ENCODE data around the gene PRB3. TPM values are rescaled to one million over a fixed set of nuclear protein-coding genes. Genes with fewer than 3 reads are reported as not detected.

Gene PRB3
- not detected in 2 replicates for total RNA-seq

DNA sequence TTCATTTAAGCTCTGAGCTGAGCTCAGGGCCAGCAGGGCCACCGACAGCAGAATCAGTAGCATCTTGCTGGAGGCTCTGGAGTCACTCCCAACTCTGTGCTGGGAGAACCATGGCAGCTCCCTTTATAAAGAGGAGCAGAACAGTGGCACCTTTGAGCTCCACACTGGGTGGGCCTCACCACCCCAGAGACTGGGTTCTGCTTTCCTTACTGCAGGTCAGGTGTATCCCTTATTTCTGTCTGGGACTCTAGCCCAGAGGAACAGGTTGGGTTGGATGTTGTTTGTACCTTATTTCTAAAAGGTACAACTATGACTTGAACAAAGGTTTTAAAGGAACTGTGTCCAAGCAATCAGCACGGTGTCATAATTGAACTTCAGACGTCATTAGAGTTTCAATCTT lies at the start of gene PRB3:
Gene PRB3, minus strand, starts transcription at position 101 of the 400 bp plus-strand sequence. Its CDS starts 38 bp downstream, at position 63.

DNA sequence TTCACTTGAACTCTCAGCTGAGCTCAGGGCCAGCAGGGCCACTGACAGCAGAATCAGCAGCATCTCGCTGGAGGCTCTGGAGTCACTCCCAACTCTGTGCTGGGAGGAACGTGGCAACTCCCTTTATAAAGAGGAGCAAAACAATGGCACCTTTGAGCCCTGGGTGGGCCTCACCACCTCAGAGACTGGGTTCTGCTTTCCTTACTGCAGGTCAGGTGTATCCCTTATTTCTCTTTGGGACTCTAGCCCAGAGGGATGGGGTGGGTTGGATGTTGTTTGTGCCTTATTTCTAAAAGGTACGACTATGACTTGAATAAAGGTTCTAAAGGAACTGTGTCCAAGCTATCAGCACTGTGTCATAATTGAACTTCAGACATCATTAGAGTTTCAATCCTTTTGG lies 40.8 kb upstream of the PRB3 start, which contains the start of gene PRB4:
Gene PRB4, minus strand, starts transcription at position 101 of the 400 bp plus-strand sequence. Its CDS starts 38 bp downstream, at position 63.

Other genes starting within 250 kb of the PRB3 start
- gene TAS2R19, start 247.1 kb downstream of the PRB3 start, total RNA-seq, result 5.1 and 9.1 TPM in 2 replicates
- 3.7 and 6.7 TPM in 2 replicates for gene TAS2R31, start 238.3 kb downstream of the PRB3 start, total RNA-seq
- 2.6 and 4.8 TPM in 2 replicates for gene TAS2R46, start 207.4 kb downstream of the PRB3 start, total RNA-seq
- 2.1 TPM in 1 of 2 replicates, not detected in the other for gene TAS2R43, start 177.4 kb downstream of the PRB3 start, total RNA-seq
- gene TAS2R30, start 135.1 kb downstream of the PRB3 start, total RNA-seq, result 5.4 and 7.5 TPM in 2 replicates
- 5.1 and 6.0 TPM in 2 replicates for gene SMIM10L1, start 98.5 kb downstream of the PRB3 start, total RNA-seq
- not detected in 2 replicates for gene TAS2R42, start 82.8 kb downstream of the PRB3 start, total RNA-seq
- not detected in 2 replicates for gene PRB4, start 40.7 kb upstream of the PRB3 start, total RNA-seq
- not detected in 2 replicates for gene PRB2, start 125.9 kb upstream of the PRB3 start, total RNA-seq

Data from smooth muscle cell of the pulmonary artery (primary cell).